HepG2 (cell line): ENCODE data around the gene ARCN1. TPM values are rescaled to one million over a fixed set of nuclear protein-coding genes. Genes with fewer than 3 reads are reported as not detected.

Source experiments
- ATAC-seq: fragments of 200-7000 bp; cut with Tn5 transposase; 3 replicates; pipeline ENCODE4 v1.9.1; 2020; ENCODE audit warnings: mild to moderate bottlenecking, moderate library complexity
- BruUV-seq: library from RNA; stranded (reverse); fragments of 400-500 nt; replicated peaks from 2 replicates; lab custom pipeline; 2021; lab: Mats Ljungman, UMichigan
- CTCF ChIA-PET: fragments of 300-600 bp; formaldehyde crosslinking; extraction: SDS; loops from one replicate; lab custom pipeline; 2021; ENCODE audit warnings: low total read pairs, inconsistent platforms, low intra/inter-chr PET ratio; lab: Yijun Ruan, JAX
- POLR2A ChIA-PET: fragments of 350-600 bp; sonication (Branson Sonifier 250); formaldehyde crosslinking; loops from one replicate; lab custom pipeline; 2020; ENCODE audit warnings: antibody characterized with exemption, inconsistent platforms; lab: Yijun Ruan, JAX
- DNase-seq: peaks from one replicate; pipeline ENCODE4 v3.0.0-alpha.2; 2015; ENCODE audit warnings: low spot score
- FAIRE-seq: peaks from 3 replicates; lab custom pipeline; 2011; peaks lifted over from hg19 to GRCh38; lab: Jason Lieb, UNC
- H2AFZ ChIP-seq: one replicate; pipeline ENCODE4 v1.6.1; 2011; ENCODE audit warnings: low read length, inconsistent platforms
- H3K27ac ChIP-seq: fragments of 300-600 bp; 3 replicates; pipeline ENCODE4 v1.8.0; 2011; ENCODE audit warnings: mixed run types, mild to moderate bottlenecking, mixed read lengths, low read length, inconsistent platforms; ENCODE audit not compliant: insufficient read depth; ENCODE audit errors: extremely low read length
- H3K27me3 ChIP-seq, 2 experiments: fragments of 200-600 bp in 1 of 2; 2 replicates in 1 of 2; 3 replicates in 1 of 2; pipeline versions ENCODE4 v1.6.0 to v1.8.0; 2011; ENCODE audit warnings: low read length in 2 of 2, mild to moderate bottlenecking in 2 of 2, moderate library complexity in 2 of 2, inconsistent platforms in 1 of 2; ENCODE audit not compliant: insufficient read depth in 2 of 2, control insufficient read depth in 1 of 2
- H3K36me3 ChIP-seq, 2 experiments: fragments of 200-600 bp in 1 of 2; replicated peaks in 1 of 2; 2 replicates in 1 of 2; 3 replicates in 1 of 2; pipeline versions ENCODE4 v1.5.1 to v1.8.0; 2011; ENCODE audit warnings: low read length in 2 of 2, inconsistent platforms in 1 of 2; ENCODE audit not compliant: insufficient read depth in 2 of 2, control insufficient read depth in 1 of 2
- H3K4me1 ChIP-seq: 2 replicates; pipeline ENCODE4 v1.5.1; 2012; ENCODE audit warnings: low read length, inconsistent platforms; ENCODE audit not compliant: insufficient read depth
- H3K4me2 ChIP-seq: 2 replicates; pipeline ENCODE4 v1.6.0; 2011; ENCODE audit warnings: low read depth, low read length, inconsistent platforms
- H3K4me3 ChIP-seq, 3 experiments: fragments of 200-600 bp in 1 of 3; sonication (generic), shearing (Covaris generic) in 1 of 3; replicated peaks in 1 of 3; 2 replicates each; pipeline ENCODE4 v1.5.1; 2011 to 2016; ENCODE audit warnings: low read length in 3 of 3, inconsistent platforms in 2 of 3, low read depth in 2 of 3, mild to moderate bottlenecking in 2 of 3, control low read depth in 1 of 3, mixed read lengths in 1 of 3; ENCODE audit not compliant: insufficient read depth in 1 of 3
- H3K79me2 ChIP-seq: one replicate; pipeline ENCODE4 v1.6.1; 2011; ENCODE audit warnings: low read length, inconsistent platforms; ENCODE audit not compliant: insufficient read depth
- H3K9ac ChIP-seq: 2 replicates; pipeline ENCODE4 v1.6.0; 2011; ENCODE audit warnings: mild to moderate bottlenecking, low read depth, low read length, inconsistent platforms; ENCODE audit not compliant: insufficient read depth
- H3K9me3 ChIP-seq: 2 replicates; pipeline ENCODE4 v1.5.1; 2012; ENCODE audit warnings: mild to moderate bottlenecking, low read length
- H4K20me1 ChIP-seq: 2 replicates; pipeline ENCODE4 v1.6.0; 2011; ENCODE audit warnings: inconsistent platforms, mild to moderate bottlenecking, low read length, moderate library complexity; ENCODE audit not compliant: insufficient read depth
- CAMTA2 ChIP-seq: sonication (generic); formaldehyde crosslinking; IDR thresholded peaks from 2 replicates; pipeline ENCODE4 v1.4.0; 2020; ENCODE audit warnings: mild to moderate bottlenecking, missing genetic modification reagents, borderline replicate concordance
- CCDC6 ChIP-seq: sonication (generic); formaldehyde crosslinking; IDR thresholded peaks from 2 replicates; pipeline ENCODE4 v1.8.1; 2022; ENCODE audit warnings: mild to moderate bottlenecking, missing genetic modification reagents, moderate library complexity
- MED1 ChIP-seq: sonication (generic); formaldehyde crosslinking; IDR thresholded peaks from 2 replicates; pipeline ENCODE4 v1.4.0; 2020; ENCODE audit warnings: missing genetic modification reagents
- MYC ChIP-seq: sonication (generic); formaldehyde crosslinking; IDR thresholded peaks from 2 replicates; pipeline ENCODE4 v1.9.0; 2021; ENCODE audit warnings: missing genetic modification reagents, borderline replicate concordance
- NFAT5 ChIP-seq: sonication (generic); formaldehyde crosslinking; IDR thresholded peaks from 2 replicates; pipeline ENCODE4 v1.4.0; 2020; ENCODE audit warnings: missing genetic modification reagents
- RNF219 ChIP-seq: sonication (generic); formaldehyde crosslinking; IDR thresholded peaks from 2 replicates; pipeline ENCODE4 v1.5.0; 2020; ENCODE audit warnings: mild to moderate bottlenecking, missing genetic modification reagents
- SKI ChIP-seq: fragments of 450-650 bp; IDR thresholded peaks from one replicate; pipeline ENCODE4 v1.6.1; 2018; ENCODE audit warnings: mild to moderate bottlenecking; ENCODE audit not compliant: partially characterized antibody
- SNAPC2 ChIP-seq: sonication (generic); formaldehyde crosslinking; IDR thresholded peaks from 2 replicates; pipeline ENCODE4 v1.8.1; 2022; ENCODE audit warnings: mild to moderate bottlenecking, missing genetic modification reagents
- ZNF501 ChIP-seq: sonication (generic); formaldehyde crosslinking; IDR thresholded peaks from 2 replicates; pipeline ENCODE4 v1.5.1; 2020; ENCODE audit warnings: mild to moderate bottlenecking, moderate library complexity, missing genetic modification reagents
- WGBS: methylation state at CpG from one replicate; pipeline ENCODE4 v1.1.6; 2017; ENCODE audit warnings: low lambda C conversion rate; 5-methylcytosine and 5-hydroxymethylcytosine counted together
- in situ Hi-C: cut with HindIII; loops from 2 replicates; pipeline ENCODE4 v1.10.0; 2017; ENCODE audit warnings: low pct_unique_long_range_greater_than_20kb; ENCODE audit not compliant: extremely low pct_ligation_motif_present
- intact Hi-C: fragments of 100-400 bp; cut with micrococcal nuclease; formaldehyde crosslinking; loops from one replicate; pipeline ENCODE4 v1.10.0; 2022; ENCODE audit not compliant: unreplicated experiment
- polyA plus RNA-seq, 8 experiments: library from polyadenylated mRNA; depleted of rRNA in 3 of 8; stranded (reverse) in 7 of 8; unstranded in 1 of 8; fragments of >200 nt; fragmentation: Illumina TruSeq in 4 of 8; extraction: Trizol in 4 of 8; gene quantifications; 2 replicates each; pipeline versions ENCODE4 v1.2.1 to v1.2.3, GENCODE V29; 2011 to 2016; ENCODE audit warnings: low read depth in 4 of 8, missing spikeins in 1 of 8, mixed read lengths in 1 of 8; ENCODE audit not compliant: insufficient read depth in 1 of 8
- total RNA-seq, 5 experiments: library from RNA; depleted of rRNA; stranded (reverse); fragments of >200 nt; fragmentation: Illumina TruSeq; extraction: Trizol; gene quantifications; 2 replicates each; pipeline ENCODE4 v1.2.3, GENCODE V29; 2016; ENCODE audit warnings: low read depth in 1 of 5
- TF ChIP-seq, protein P1 (sequence below): sonication (generic); formaldehyde crosslinking; IDR thresholded peaks from 2 replicates; pipeline ENCODE4 v1.5.0; 2020; ENCODE audit warnings: missing genetic modification reagents

ARCN1 gene
- total and polyA plus RNA-seq, 2 of the 13 experiments (the other 11 are each of a cell fraction or from before 2014, with no cell fraction given): 148 to 200 TPM

DNA sequence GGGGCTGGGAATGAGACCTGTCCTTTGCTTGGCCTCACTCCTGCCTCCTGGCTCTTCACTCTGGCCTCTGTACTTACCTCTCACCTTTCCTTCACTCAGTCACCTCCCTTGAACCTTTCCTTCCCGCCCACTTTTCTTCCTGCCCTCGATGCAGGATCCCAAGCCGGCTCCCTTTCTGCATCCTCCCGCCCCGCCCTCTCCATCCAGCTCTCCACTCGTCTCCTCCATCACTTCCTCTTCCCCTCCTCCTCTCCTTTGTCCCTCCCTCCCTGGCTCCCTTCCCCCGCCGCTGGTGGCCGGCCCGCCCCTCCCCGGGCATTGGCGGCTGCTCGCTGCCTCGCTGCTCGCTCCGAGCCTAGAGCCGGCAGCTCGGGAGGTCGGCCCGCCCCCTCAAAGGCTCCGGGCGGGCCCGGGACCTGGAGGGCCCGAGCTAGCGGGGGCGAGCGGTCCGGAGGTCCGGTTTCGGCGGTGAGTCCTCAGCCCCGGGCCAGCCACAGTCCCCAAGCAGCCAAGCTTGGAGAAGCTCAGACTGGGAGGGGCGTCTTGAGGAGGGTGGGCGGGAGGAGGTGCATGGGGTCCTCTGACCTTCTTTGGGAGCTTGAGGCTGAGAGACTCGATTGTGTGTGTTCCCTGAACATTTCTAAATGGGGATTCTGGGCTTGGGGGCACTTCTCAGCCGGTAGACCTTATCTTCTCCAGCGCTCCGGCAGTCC is 49.0 kb downstream of the ARCN1 start (continued):
- TF ChIP-seq NFAT5 (CRISPR knock-in tag): peak; percentile 44; the same call in 1 of the 2 replicates
- no peak for TF ChIP-seq SKI
- no peak; the same call in 1 of the 2 replicates for TF ChIP-seq CCDC6 (CRISPR knock-in tag)
- TF ChIP-seq ZNF501 (CRISPR knock-in tag): no peak
- no peak for TF ChIP-seq SNAPC2
- TF ChIP-seq, all 625 proteins: peak for 86

DNA sequence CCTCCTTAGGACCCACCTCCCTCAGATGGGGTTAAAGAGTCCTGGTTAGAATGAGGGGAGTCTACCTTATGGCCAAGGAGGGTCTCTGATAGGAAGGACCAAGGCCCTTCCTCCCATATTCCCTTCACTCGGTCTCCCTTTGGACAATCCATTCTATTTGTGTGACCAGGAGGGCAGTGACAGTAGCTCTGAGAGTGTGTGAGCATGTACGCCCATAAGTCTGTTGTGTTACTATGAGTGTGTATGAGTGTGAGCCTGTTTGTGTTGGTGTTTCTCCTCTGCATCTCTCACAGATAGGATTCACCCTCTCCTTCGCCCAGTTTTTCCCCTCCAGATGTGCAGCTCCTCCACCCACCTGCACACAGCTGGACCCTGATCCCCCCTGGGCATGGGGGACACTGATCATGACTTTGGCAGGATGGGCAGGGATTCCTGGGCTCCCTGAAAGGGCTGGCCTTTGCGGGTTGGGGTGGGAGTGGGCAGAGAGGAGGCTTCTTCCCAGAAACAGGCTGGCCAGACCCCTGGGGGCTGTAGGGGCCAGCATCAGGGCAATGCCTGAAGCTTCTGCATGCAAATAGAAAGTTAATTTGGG is 49.7 kb downstream of the ARCN1 start:
- POLR2A ChIA-PET: interaction anchor here (0.5 to 2.7 kb wide), 14 partner anchors 8 to 376 kb away, joined by 3 to 83 read pairs (median 9); partner anchors contain the start of genes ARCN1, PHLDB1 and TREH
- TSS peak; percentile 51 for BruUV-seq
- Histone ChIP-seq H3K4me1 (peaks cover 57% of the 10 kb centered on the region), H3K27ac (peak overlapping the region; percentile 95), H3K4me3 (peak overlapping the region; percentile 81 to 97 (median 87)), H3K36me3 (peaks cover 5 to 13% of the 10 kb centered on the region in 2 experiments; a peak in 4 of 5 replicates), H3K27me3 (no peaks in the 10 kb centered on the region; a peak in 1 of 5 replicates), H3K79me2 (peaks cover 9% of the 10 kb centered on the region), H3K9me3 (no peaks in the 10 kb centered on the region), H3K4me2 (peak overlapping the region; percentile 98), H4K20me1 (no peaks in the 10 kb centered on the region), H3K9ac (peak overlapping the region; percentile 82), H2AFZ (peak overlapping the region; percentile 69)
- CTCF ChIA-PET: no interaction called here
- intact Hi-C loops: loop anchor here (5.0 kb wide), 1 partner anchor 35 kb away; no protein-coding TSS in a partner anchor
- WGBS: 10% methylated on average over 3 of the region's 4 CpGs
- DNase-seq: no peak
- FAIRE-seq: no peak
- in situ Hi-C loops: no loop called here
- ATAC-seq: 0 out of 3 replicates have a peak, but pooled peaks have one; percentile 3
- TF ChIP-seq, protein P1, sequence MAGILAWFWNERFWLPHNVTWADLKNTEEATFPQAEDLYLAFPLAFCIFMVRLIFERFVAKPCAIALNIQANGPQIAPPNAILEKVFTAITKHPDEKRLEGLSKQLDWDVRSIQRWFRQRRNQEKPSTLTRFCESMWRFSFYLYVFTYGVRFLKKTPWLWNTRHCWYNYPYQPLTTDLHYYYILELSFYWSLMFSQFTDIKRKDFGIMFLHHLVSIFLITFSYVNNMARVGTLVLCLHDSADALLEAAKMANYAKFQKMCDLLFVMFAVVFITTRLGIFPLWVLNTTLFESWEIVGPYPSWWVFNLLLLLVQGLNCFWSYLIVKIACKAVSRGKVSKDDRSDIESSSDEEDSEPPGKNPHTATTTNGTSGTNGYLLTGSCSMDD (CRISPR knock-in tag): no peak
- 0 out of 2 replicates have a peak, but pooled peaks have one; percentile 71 for TF ChIP-seq CAMTA2 (CRISPR knock-in tag)
- TF ChIP-seq MED1 (CRISPR knock-in tag): no peak
- TF ChIP-seq MYC (CRISPR knock-in tag): 0 out of 2 replicates have a peak, but pooled peaks have one; percentile 7
- TF ChIP-seq RNF219: no peak
